ENCODE measurements around the gene AMMECR1. TPM values are rescaled to one million over a fixed set of nuclear protein-coding genes. Genes with fewer than 3 reads are reported as not detected.

Gene AMMECR1
- total and polyA plus RNA-seq, 2 of the 8 experiments (the other 6 are each of a cell fraction or from before 2014, with no cell fraction given): 10.2 to 21.2 TPM

DNA sequence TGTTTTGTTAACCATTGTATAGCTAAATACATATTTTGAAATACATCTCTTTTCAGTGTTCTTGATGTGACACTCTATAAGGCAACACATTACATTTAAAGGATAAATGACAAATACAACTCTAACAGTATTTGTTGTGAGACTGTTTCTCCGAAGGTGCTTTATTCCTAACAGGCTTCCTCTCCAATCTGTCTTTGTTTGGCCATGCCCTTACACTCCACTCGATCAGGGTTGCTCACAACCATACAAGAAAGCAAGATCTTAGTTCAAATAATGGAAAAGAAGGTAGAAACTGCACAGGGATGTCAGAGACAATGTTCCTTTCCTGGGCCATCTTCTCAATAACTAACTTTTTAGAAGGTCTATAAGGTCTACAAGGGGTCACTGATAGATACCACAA lies 36.5 kb downstream of the AMMECR1 start (continued):
- TF ChIP-seq SRF (IDR thresholded peaks at IDR 0.05; ENCODE audit: low read depth, low read length) (no peak), POLR2AphosphoS5 (IDR thresholded peaks at IDR 0.05; ENCODE audit: low read depth, low read length) (no peak), KDM4A (IDR thresholded peaks at IDR 0.05; ENCODE audit: low read depth, low read length, severe bottlenecking) (no peak), TAF7 (optimal IDR thresholded peaks at IDR 0.05; ENCODE audit: borderline replicate concordance, low read depth, low read length) (no peak)
